Activated CD4-positive, alpha-beta T cell treated with anti-CD3 and anti-CD28 coated beads for 36 hours (primary cell): ENCODE results near the gene DUOX2. TPM values are rescaled to one million over a fixed set of nuclear protein-coding genes. Genes with fewer than 3 reads are reported as not detected.

Experiments used
- ATAC-seq: fragments of 200-7000 bp; cut with Tn5 transposase; one replicate; pipeline ENCODE4 v1.10.0; 2021; ENCODE audit warnings: mild to moderate bottlenecking, moderate library complexity
- CTCF ChIA-PET: fragments of 350-600 bp; sonication (Branson Sonifier 250); formaldehyde crosslinking; loops from one replicate; lab custom pipeline; 2021; ENCODE audit warnings: antibody characterized with exemption; lab: Charles Lee
- POLR2A ChIA-PET: fragments of 350-600 bp; sonication (Branson Sonifier 250); formaldehyde crosslinking; loops from one replicate; lab custom pipeline; 2021; ENCODE audit warnings: antibody characterized with exemption, inconsistent platforms; lab: Charles Lee
- DNase-seq: peaks from one replicate; pipeline ENCODE4 v3.0.0-alpha.2; 2020
- H3K27ac Mint-ChIP-seq: one replicate; pipeline ENCODE4 v1.8.0; 2021; ENCODE audit warnings: mixed read lengths
- H3K27me3 Mint-ChIP-seq: one replicate; pipeline ENCODE4 v1.8.0; 2021; ENCODE audit warnings: mixed read lengths
- H3K36me3 Mint-ChIP-seq: one replicate; pipeline ENCODE4 v1.8.0; 2021; ENCODE audit warnings: low read depth, mixed read lengths
- H3K4me1 Mint-ChIP-seq: one replicate; pipeline ENCODE4 v1.8.0; 2021; ENCODE audit warnings: mixed read lengths
- H3K4me3 Mint-ChIP-seq: one replicate; pipeline ENCODE4 v1.8.0; 2021; ENCODE audit warnings: mild to moderate bottlenecking, moderate library complexity, mixed read lengths
- H3K9me3 Mint-ChIP-seq: one replicate; pipeline ENCODE4 v1.8.0; 2021; ENCODE audit warnings: low read depth, mixed read lengths
- intact Hi-C, 2 experiments: fragments of 100-400 bp; cut with DNase I in 1 of 2; cut with micrococcal nuclease in 1 of 2; formaldehyde crosslinking; loops; one replicate each; pipeline versions ENCODE4 v1.14.2 to v1.15.1; 2022 to 2024; cut with DNase I, micrococcal nuclease
- total RNA-seq, 2 experiments: library from RNA; stranded (reverse); gene quantifications; one replicate each; pipeline ENCODE4 v1.2.3, GENCODE V29; 2021

Gene DUOX2
- total RNA-seq, result under 1 TPM in 1 of 2 experiments, not detected in 1; 0.02 TPM

DNA sequence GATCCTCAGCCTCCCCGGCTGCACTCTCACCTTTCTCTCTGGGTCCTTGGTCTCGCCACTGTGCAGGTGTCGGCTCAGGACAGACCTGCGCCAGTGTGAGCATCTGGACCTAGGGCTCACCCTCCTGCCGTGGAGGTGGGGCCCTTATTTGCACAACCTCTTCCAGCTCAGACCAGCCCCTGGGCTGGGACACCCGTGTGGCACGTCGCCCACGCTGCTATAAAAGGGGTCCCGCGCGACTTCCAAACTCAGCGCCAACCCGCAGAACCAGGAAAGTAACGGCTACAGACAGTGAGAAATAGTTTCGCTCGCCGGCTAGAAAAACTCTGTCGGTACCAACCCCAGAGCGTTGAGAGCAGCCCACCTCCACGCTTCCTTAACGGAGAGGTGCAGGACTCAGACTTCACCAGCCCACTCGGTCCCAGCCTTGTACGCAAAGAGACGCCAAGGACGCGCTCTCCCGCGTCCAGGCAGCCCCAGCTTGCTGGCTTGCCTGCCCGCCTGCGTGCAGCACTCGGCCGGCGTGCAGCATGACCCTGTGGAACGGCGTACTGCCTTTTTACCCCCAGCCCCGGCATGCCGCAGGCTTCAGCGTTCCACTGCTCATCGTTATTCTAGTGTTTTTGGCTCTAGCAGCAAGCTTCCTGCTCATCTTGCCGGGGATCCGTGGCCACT, at the start of gene DUOX2, which contains the start of gene DUOXA2:
TSS of gene DUOX2 (minus strand) at position 97 of the 675 bp plus-strand sequence. CDS start 761 bp downstream, outside the sequence.
TSS of gene DUOXA2 (plus strand) at position 251 of the 675 bp plus-strand sequence. CDS start at position 531, 280 bp downstream.
- no peak within 1 kb of the TSS for H3K4me3 Mint-ChIP-seq

DNA sequence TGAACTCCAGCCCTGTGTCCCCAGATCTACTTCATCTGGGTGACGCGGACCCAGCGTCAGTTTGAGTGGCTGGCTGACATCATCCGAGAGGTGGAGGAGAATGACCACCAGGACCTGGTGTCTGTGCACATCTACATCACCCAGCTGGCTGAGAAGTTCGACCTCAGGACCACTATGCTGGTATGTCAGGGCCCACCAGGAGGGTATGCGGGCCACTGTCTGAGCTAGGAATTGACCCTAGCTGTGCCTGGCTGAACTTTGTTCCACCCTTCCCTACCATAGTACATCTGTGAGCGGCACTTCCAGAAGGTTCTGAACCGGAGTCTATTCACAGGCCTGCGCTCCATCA, 49.5 kb upstream of the DUOX2 start:
- peaks cover 2% of the 10 kb centered on the region for H3K36me3 Mint-ChIP-seq
- intact Hi-C loops, result loop anchor here in 1 of 2 experiments (1.0 kb wide), 2 partner anchors 42 to 236 kb away; no protein-coding TSS in a partner anchor
- H3K27ac Mint-ChIP-seq, result no peak overlapping the region
- no peak overlapping the region for H3K4me3 Mint-ChIP-seq
- H3K4me1 Mint-ChIP-seq, result peaks cover 9% of the 10 kb centered on the region
- no peaks in the 10 kb centered on the region for H3K27me3 Mint-ChIP-seq
- CTCF ChIA-PET, result interaction anchor here (0.5 to 3.4 kb wide), 29 partner anchors 8 to 448 kb away, joined by 3 to 29 read pairs (median 4); partner anchors contain the start of gene SHF
- no peak for DNase-seq
- H3K9me3 Mint-ChIP-seq, result no peaks in the 10 kb centered on the region
- no peak for ATAC-seq
- POLR2A ChIA-PET, result interaction anchor here (0.7 to 1.2 kb wide), 4 partner anchors 17 to 239 kb away, joined by 4 to 6 read pairs (median 6); a partner anchor contains a TSS

More for the DNA sequence above, at the start of gene DUOX2, which contains the start of gene DUOXA2:
- H3K9me3 Mint-ChIP-seq, result no peaks in the 10 kb centered on the region
- DNase-seq, result peak; percentile 24
- CTCF ChIA-PET, result interaction anchor here (0.9 to 3.7 kb wide), 2 partner anchors 11 to 49 kb away, joined by 3 to 36 read pairs; no protein-coding TSS in a partner anchor
- no peaks in the 10 kb centered on the region for H3K36me3 Mint-ChIP-seq
- POLR2A ChIA-PET, result no interaction called here
- peaks cover 41% of the 10 kb centered on the region for H3K4me1 Mint-ChIP-seq
- ATAC-seq, result no peak
- no peak within 1 kb of the TSS for H3K27ac Mint-ChIP-seq
- intact Hi-C loops, result no loop called here
- peaks cover 70% of the 10 kb centered on the region for H3K27me3 Mint-ChIP-seq

DNA sequence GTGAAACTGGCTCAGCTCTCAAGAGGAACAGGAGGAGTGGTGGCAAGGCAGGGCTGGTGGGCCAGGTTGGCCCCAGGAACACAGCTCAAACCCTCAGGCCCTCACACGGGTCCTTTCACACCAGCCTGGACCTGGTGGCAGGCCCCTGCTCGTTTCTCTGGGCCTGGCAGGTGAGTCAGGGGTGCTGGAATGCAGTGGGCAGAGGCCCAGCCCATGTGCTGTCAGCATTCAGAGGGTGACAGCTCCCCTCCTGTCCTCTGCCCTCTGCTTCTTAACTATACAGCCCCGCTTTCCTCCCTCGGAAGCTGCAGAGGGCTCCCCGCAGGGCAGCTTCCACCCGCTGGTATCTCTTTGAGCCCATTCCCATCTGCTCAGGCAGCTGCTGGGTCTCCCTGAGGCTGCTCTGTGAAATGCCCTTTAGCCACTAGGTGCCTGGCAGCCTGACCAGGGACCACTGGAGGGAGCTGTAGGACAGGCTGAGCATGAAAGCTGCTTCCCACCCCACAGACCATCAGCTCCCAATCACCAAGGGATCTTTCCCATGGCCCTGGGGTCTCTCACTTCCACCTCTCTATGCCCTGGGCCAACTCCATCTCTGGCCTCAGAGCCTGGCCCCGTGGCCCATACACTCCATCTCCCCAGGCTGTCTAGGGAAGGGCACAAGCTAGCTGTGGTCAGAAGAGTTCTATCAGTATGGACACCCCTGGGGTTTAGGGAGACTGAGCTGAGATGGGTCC, 49.0 kb upstream of the DUOX2 start:
- ChIA-PET CTCF (interaction anchor here (0.5 to 3.4 kb wide), 34 partner anchors 8 to 449 kb away, joined by 3 to 29 read pairs (median 4); partner anchors contain the start of gene SHF), POLR2A (interaction anchor here (1.0 to 1.2 kb wide), 3 partner anchors 23 to 239 kb away, joined by 4 to 6 read pairs (median 5); a partner anchor contains a TSS)
- Mint-ChIP-seq H3K9me3 (no peaks in the 10 kb centered on the region), H3K27me3 (no peaks in the 10 kb centered on the region), H3K36me3 (peaks cover 2% of the 10 kb centered on the region), H3K27ac (no peak overlapping the region), H3K4me1 (peaks cover 9% of the 10 kb centered on the region), H3K4me3 (no peak overlapping the region)
- ATAC-seq, result peak; percentile 45
- intact Hi-C loops, result loop anchor here in 1 of 2 experiments (1.0 kb wide), 2 partner anchors 42 to 236 kb away; no protein-coding TSS in a partner anchor
- DNase-seq, result peak; percentile 80

DNA sequence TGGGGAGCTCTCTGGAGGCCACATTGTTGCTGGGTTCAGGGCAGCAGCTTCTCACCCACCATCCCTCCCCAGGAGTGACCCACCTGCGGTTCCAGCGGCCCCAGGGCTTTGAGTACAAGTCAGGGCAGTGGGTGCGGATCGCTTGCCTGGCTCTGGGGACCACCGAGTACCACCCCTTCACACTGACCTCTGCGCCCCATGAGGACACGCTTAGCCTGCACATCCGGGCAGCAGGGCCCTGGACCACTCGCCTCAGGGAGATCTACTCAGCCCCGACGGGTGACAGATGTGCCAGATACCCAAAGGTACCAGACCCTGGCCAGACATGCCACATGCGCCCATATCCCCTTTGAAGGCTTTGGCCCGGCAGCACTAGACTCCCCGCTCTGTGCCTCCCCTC, 47.7 kb upstream of the DUOX2 start:
- Mint-ChIP-seq H3K4me3 (no peak overlapping the region), H3K9me3 (no peaks in the 10 kb centered on the region), H3K36me3 (peaks cover 2% of the 10 kb centered on the region), H3K27me3 (no peaks in the 10 kb centered on the region), H3K4me1 (peaks cover 15% of the 10 kb centered on the region), H3K27ac (no peak overlapping the region)
- intact Hi-C loops, result no loop called here
- ChIA-PET CTCF (interaction anchor here (0.5 to 2.5 kb wide), 7 partner anchors 8 to 44 kb away, joined by 3 to 18 read pairs (median 4); no protein-coding TSS in a partner anchor), POLR2A (interaction anchor here (0.6 kb wide), 2 partner anchors 240 to 298 kb away, joined by 4 to 5 read pairs; no protein-coding TSS in a partner anchor)
- DNase-seq (no peak), ATAC-seq (no peak)

GRCh38 chr15:45157974-45158373, 44.0 kb upstream of the DUOX2 start:
- ATAC-seq (no peak), DNase-seq (no peak)
- intact Hi-C loops, result no loop called here
- no peak overlapping the region for H3K4me3 Mint-ChIP-seq
- ChIA-PET POLR2A (no interaction called here), CTCF (interaction anchor here (0.8 to 2.9 kb wide), 3 partner anchors 10 to 142 kb away, joined by 3 to 12 read pairs (median 6); no protein-coding TSS in a partner anchor)
- peaks cover 2% of the 10 kb centered on the region for H3K36me3 Mint-ChIP-seq
- H3K27me3 Mint-ChIP-seq, result no peaks in the 10 kb centered on the region
- no peak overlapping the region for H3K27ac Mint-ChIP-seq
- peaks cover 8% of the 10 kb centered on the region for H3K4me1 Mint-ChIP-seq
- H3K9me3 Mint-ChIP-seq, result no peaks in the 10 kb centered on the region

DNA sequence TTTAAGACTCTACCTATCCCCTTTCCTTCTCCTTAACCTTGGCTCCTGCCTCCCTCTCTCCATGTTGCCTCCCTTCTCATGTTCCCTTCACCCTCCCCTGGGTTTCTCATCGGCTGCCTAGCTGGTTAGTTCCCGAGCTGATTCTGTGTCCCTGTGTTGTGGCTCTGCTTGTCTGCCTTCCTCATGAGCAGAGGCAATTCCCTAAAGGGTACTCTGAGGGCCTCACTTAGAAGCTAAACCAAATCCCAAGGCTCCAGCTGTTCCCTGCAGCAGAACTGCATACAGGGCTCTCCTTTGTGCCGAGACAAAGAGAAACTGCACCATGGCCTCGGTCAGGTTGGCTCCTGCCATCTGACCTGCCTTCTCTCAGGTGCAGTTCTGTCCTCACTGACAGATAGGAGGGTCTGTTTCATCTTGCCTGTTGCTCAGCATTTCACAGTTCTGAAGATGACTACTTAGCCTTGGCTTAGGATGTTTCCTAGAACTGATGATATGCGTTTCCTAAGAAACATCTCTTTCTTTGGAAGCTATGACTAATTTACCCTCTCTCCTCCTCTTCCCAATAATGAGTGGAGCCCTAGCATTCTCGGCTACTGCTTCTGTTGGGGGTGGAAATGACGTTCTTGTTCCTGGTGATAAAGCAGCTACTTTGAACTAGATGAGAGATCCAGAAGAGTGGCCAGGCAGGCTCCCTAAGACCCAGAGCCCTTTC, 42.9 kb upstream of the DUOX2 start:
- CTCF ChIA-PET, result interaction anchor here (0.5 to 2.9 kb wide), 4 partner anchors 11 to 41 kb away, joined by 4 to 12 read pairs (median 8); no protein-coding TSS in a partner anchor
- H3K9me3 Mint-ChIP-seq, result no peaks in the 10 kb centered on the region
- intact Hi-C loops, result no loop called here
- H3K36me3 Mint-ChIP-seq, result peaks cover 2% of the 10 kb centered on the region
- H3K27ac Mint-ChIP-seq, result peak overlapping the region; percentile 28
- POLR2A ChIA-PET, result no interaction called here
- no peak for DNase-seq
- ATAC-seq, result peak; percentile 67
- H3K4me1 Mint-ChIP-seq, result peaks cover 8% of the 10 kb centered on the region
- no peak overlapping the region for H3K4me3 Mint-ChIP-seq
- H3K27me3 Mint-ChIP-seq, result no peaks in the 10 kb centered on the region

DNA sequence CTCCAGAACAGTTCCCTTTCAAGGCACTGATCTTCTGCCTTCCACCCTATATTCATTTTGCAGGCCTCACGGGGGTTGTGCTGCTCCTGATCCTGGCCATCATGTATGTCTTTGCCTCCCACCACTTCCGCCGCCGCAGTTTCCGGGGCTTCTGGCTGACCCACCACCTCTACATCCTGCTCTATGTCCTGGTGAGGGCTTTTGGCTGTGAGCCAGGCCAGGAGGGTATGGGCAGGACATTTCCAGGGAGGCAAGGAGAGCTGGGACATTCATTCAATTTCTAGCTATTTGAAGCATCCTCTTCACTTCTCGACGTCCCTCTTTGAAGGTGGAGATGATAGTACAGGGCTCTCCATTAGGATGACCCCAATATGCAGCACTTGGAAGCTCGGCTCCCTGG, 41.8 kb upstream of the DUOX2 start:
- Mint-ChIP-seq H3K27ac (no peak overlapping the region), H3K4me1 (peaks cover 8% of the 10 kb centered on the region), H3K9me3 (no peaks in the 10 kb centered on the region), H3K36me3 (peaks cover 1% of the 10 kb centered on the region), H3K4me3 (no peak overlapping the region), H3K27me3 (no peaks in the 10 kb centered on the region)
- CTCF ChIA-PET, result interaction anchor here (0.6 to 2.9 kb wide), 4 partner anchors 12 to 250 kb away, joined by 3 to 12 read pairs (median 7); no protein-coding TSS in a partner anchor
- intact Hi-C loops, result no loop called here
- ATAC-seq, result no peak
- POLR2A ChIA-PET, result no interaction called here
- DNase-seq, result no peak

GRCh38 chr15:45151998-45152828, 38.2 kb upstream of the DUOX2 start:
- intact Hi-C loops, result no loop called here
- Mint-ChIP-seq H3K27ac (no peak overlapping the region), H3K4me1 (peaks cover 6% of the 10 kb centered on the region), H3K4me3 (no peak overlapping the region), H3K36me3 (no peaks in the 10 kb centered on the region), H3K27me3 (no peaks in the 10 kb centered on the region), H3K9me3 (no peaks in the 10 kb centered on the region)
- ATAC-seq (no peak), DNase-seq (no peak)
- ChIA-PET POLR2A (no interaction called here), CTCF (no interaction called here)

- Mint-ChIP-seq H3K36me3 (no peaks in the 10 kb centered on the region), H3K4me1 (no peaks in the 10 kb centered on the region), H3K27me3 (no peaks in the 10 kb centered on the region), H3K9me3 (no peaks in the 10 kb centered on the region), H3K27ac (no peak overlapping the region), H3K4me3 (no peak overlapping the region)
- no peak for DNase-seq
- intact Hi-C loops, result no loop called here
- ChIA-PET CTCF (interaction anchor here (1.5 kb wide), 1 partner anchor 33 kb away, joined by 3 read pairs; no protein-coding TSS in a partner anchor), POLR2A (no interaction called here)
- no peak for ATAC-seq
These were observed 37.0 kb upstream of the DUOX2 start for GRCh38 chr15:45150997-45151396.

DNA sequence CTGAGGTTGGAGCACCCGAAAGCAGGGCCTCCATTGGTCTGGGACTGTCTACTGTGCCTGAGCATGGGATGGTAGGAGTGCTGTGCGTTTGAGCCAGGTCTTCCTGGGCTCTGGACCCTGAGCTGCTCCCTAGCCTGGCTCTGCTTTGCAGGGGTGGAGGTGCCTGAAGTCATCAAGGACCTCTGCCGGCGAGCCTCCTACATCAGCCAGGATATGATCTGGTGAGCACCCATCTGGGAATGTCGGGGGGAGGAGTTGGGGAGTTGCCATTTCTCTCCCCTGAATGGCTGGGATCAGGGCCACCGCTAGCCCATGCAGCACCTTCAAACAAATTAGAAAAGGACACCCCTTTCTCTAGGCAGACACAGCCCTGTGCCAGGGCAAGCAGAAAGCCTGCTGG, 36.5 kb upstream of the DUOX2 start:
- CTCF ChIA-PET, result interaction anchor here (0.7 to 1.5 kb wide), 3 partner anchors 10 to 32 kb away, joined by 3 read pairs; no protein-coding TSS in a partner anchor
- ATAC-seq, result no peak
- H3K4me3 Mint-ChIP-seq, result no peak overlapping the region
- H3K9me3 Mint-ChIP-seq, result no peaks in the 10 kb centered on the region
- POLR2A ChIA-PET, result no interaction called here
- DNase-seq, result no peak
- intact Hi-C loops, result no loop called here
- H3K27me3 Mint-ChIP-seq, result no peaks in the 10 kb centered on the region
- H3K4me1 Mint-ChIP-seq, result no peaks in the 10 kb centered on the region
- H3K36me3 Mint-ChIP-seq, result no peaks in the 10 kb centered on the region
- no peak overlapping the region for H3K27ac Mint-ChIP-seq
